Pons (tissue), 1 donor: ENCODE measurements around the gene ITK.

ENCODE experiments used
- DNase-seq: peaks from one replicate; pipeline ENCODE4 v3.0.0-alpha.2; 2016; ENCODE audit warnings: low spot score

ITK gene

DNA sequence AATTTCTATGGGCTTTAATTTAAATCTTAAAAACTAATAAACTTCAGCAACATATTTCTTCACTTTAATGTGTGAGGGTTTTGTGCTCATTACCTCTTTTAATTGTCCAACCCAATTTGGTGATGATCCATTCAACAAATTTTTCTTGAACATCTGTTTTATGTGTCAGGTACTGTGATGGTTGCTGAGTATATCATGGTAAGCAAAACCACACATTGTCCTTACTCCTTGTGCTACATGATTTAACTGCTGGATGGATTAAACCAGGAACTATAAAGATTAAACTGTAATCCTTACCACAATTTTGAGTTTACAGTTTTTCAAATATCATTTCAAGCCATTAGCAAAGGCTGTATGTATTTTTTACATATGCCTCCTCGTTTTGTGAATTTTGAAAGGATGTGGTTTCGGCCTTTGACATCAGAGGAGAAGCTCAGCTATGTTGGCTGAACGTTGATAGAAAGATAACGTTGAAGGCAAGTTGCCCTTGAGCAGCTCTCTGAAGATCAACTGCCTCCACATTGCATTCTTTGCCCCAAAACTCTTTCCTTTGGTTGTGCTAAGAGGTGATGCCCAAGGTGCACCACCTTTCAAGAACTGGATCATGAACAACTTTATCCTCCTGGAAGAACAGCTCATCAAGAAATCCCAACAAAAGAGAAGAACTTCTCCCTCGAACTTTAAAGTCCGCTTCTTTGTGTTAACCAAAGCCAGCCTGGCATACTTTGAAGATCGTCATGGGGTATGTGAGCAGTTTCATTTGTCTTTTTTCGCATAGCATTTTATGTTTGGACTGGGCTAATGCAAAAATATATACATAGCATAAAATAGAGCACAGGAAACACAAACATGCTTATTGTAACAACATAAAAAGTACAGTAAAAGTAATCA lies at the start of gene ITK:
ITK (plus strand) TSS at position 467 of the 891 bp plus-strand sequence; CDS start at position 605, 138 bp downstream.
- DNase-seq, result no peak

DNA sequence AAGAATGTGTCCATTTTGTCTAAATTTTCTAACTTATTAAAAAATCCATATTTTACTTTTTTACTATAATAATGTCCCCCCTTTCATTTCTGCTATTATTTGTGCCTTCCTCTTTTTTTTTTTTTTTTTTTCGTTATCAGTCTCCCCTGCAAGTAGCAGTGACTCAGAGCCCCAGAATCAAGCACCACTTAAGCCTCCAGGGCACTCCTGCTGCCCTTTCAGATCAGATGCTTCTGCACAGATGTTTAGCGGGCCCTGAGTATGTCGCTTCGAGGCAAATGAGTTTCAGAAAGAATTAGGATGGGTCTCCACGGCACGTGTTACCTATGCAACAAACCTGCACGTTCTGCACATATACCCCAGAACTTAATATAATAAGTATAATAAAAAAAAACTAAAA lies 49.7 kb upstream of the ITK start:
- no peak for DNase-seq

DNA sequence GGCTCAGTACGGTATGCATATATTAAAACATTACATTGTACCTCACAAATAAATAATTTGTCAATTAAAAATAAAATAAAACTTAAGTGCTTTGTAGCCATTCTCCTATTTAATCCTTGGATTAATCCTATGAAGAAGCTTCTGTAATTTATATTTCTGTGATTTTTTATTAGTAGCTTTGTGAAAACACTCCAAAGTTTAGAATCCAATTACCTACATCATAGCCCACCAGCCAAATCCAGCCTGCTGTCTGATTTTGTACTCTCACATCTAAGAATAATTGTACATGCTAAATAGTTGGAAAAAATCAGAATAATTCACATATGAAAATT lies 48.4 kb upstream of the ITK start:
- no peak for DNase-seq

DNA sequence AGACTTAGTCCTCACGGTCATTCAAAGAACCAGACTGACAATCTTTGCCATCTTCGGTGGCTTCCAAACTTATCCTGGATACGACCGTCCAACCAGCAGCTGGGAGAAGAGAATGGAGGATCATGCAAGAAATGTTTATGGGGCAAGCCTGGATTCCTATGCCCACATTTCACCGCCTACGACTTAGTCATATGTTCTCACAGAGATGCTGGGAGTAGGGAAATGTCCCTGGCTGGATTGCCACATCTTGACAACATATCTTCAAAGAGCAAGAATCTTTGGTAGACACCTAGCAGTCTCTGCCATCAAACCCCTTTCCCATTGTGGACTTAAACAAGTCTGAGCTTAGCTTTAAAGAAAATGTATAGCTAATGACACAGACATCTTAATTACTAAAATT lies 42.9 kb upstream of the ITK start:
- DNase-seq, result no peak

DNA sequence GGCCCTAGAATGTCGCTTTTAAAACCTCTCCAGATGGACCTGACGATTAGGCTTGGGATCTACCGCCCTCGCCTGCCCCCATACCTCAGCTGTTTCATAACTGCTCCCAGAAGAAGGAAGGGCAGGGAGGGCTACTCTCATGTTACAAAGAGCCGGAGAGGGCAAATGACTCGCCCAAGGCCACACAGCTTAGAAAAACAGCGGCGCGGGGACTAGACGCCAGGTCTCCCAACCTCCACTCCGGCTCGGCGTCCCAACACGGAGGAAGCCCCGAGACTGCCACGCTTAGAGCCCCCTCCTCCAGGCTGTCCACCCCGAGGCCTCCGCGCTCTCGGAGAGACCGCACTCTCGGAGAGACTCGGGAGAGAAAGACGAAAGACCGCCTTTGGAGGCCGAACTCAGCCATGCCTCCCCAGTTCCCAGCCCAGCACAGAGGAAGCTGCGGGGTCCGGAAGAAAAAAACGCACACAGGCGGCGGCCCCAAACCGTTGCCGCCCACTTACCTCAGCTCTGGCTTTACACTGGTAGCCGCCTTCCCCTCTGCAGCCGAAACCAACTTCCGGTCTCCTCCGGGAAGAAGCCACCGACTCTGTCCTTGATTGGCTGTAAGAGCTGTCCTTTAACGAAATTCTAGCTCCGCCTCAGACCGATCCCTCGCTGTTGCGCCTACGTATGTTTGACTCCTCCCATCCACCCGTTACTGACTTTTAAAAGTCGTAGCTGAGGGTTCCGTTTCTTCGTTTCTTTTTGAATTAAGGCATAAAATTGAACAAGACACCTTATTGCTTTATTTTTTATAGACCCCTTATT lies 38.1 kb upstream of the ITK start, which contains the start of gene MED7:
MED7 (minus strand) TSS at position 549 of the 810 bp plus-strand sequence. CDS start 3,434 bp downstream, outside the sequence.
- DNase-seq, result peak; percentile 100

GRCh38 chr5:157143127-157143971 lies 37.3 kb upstream of the ITK start:
- DNase-seq, result no peak

DNA sequence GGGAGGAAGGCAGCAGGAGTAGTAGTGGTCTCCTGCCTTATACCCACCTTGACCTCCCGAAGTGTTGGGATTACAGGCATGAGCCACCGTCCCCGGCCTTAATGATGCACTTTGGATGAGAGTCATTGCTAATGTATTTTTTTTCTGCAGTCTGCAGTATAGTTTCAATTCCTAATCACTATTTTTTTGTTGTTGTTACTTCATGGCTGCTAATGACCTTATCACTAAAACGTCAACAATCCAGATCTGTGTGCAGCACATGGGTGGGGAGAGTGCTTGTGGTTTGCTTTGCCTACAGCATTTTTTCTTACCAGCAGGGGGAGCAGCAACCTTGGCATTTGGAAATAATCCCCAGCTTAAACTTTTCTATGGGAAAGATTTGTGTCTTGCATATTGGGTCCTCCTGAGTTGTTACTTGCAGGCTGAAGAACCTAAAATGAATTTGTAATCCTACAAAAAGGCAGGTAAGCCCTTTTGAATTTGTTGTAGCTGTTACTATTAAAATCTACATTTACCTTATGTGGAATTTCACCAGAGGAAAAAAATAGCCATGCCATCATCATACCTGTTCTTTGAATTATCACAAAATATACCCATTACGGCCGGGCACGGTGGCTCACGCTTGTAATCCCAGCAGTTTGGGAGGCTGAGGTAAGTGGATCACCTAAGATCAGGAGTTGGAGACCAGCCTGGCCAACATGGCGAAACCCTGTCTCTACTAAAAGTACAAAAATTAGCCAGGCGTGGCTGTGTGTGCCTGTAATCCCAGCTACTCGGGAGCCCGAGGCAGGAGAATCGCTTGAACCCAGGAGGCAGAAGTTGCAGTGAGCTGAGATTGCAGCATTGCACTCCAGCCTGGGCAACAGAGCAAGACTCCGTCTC lies 31.7 kb upstream of the ITK start:
- peak; percentile 70 for DNase-seq

GRCh38 chr5:157150995-157151394 lies 29.6 kb upstream of the ITK start:
- DNase-seq, result no peak

DNA sequence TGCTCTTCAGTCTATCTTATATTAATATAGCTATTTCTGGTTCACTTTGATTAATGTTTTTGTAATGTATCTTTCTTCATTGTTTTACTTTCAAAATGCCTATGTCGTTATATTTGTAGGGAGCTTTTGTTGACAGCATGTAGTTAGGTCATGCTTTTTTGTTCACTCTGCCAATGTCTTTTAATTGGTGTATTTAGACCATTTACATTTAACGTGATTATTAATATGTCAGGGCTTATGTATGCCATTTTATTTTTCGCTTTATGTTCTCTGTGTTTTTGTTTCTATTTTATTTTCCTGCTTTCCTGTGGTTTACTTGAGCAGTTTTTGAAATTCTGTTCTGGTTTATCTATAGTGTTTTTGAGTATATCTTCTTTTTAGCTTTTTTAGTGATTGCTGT lies 25.3 kb upstream of the ITK start:
- no peak for DNase-seq

- DNase-seq, result no peak
These were observed 23.2 kb upstream of the ITK start for GRCh38 chr5:157157293-157157891.

- DNase-seq, result no peak
These were observed 21.4 kb upstream of the ITK start for GRCh38 chr5:157159209-157159751.

GRCh38 chr5:157160001-157160400 lies 20.6 kb upstream of the ITK start:
- no peak for DNase-seq

DNA sequence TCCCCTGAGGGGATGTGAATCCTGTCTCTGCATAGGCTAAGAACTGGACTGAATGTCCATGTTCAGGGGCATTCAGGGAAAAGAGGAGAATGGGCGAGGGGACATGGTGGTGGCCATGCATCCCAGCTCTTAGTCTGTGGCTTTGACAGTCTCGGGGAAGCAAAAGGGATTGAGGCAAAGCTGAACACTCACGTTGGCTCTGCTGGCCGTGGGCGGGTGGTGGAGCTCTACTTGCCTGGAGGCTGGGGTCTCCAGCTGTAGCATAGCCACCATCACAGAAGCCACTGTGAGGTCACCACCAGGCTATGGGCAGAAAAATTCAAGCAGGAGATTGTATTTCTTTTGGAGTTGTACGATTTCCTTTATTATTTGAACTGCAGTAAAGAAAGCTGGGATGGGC lies 18.6 kb upstream of the ITK start:
- no peak for DNase-seq

GRCh38 chr5:157162919-157163510 lies 17.6 kb upstream of the ITK start:
- no peak for DNase-seq

DNA sequence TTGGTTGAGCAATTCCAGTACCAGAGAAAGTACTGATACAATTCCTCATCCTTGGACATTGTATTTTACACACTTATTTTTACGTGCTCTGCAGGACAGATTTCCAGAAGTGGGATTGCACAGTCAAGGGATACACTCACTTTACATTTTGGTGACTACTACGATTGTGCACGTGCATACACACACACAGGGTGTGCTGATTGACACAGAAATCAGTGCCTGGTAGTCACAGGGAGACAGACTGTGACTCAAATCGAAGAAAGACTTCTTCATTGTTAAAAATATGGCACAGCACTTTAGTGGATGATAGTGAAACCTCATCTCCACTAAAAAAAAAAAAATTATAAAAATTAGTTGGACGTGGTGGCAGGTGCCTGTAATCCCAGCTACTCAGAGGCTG lies 16.1 kb upstream of the ITK start:
- no peak for DNase-seq

DNA sequence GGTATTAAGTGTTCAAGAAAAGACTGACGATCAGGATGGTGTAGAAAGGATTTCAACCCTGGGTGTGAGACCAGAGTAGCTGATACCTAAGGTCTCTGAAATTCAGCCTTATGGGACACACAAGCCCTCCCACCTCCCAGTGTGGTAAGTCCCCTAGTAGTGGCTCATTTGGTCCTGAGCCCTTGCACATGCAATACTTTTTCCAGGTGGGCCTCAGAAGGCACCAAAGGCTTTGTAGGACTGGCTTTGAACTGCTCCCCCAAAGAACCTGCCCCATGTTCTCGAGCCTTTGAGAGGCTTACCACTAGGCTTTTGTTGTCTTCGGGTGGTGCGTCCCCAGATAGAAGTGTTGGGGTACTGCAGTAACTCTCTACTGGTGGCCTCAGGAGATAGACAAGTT lies 15.4 kb upstream of the ITK start:
- DNase-seq, result no peak

DNA sequence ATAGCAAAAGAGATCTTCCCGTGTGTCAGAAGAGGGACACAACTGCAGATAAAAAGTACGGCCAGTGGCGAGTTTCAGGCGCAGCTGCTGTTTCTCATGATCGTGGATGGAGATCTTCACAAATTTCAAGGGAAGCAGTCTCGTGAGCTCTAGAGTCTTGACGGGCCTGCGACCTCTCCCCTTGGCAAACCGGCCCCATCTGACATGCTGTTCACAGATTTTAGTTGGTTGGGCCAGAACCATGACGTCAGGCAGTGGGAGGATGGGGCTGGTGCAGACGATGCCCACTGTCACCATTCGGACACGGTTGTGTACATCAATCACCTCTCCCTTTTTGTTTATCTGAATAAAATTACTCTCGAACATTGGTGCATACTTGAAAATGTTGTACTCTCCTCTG lies 15.0 kb upstream of the ITK start:
- no peak for DNase-seq

DNA sequence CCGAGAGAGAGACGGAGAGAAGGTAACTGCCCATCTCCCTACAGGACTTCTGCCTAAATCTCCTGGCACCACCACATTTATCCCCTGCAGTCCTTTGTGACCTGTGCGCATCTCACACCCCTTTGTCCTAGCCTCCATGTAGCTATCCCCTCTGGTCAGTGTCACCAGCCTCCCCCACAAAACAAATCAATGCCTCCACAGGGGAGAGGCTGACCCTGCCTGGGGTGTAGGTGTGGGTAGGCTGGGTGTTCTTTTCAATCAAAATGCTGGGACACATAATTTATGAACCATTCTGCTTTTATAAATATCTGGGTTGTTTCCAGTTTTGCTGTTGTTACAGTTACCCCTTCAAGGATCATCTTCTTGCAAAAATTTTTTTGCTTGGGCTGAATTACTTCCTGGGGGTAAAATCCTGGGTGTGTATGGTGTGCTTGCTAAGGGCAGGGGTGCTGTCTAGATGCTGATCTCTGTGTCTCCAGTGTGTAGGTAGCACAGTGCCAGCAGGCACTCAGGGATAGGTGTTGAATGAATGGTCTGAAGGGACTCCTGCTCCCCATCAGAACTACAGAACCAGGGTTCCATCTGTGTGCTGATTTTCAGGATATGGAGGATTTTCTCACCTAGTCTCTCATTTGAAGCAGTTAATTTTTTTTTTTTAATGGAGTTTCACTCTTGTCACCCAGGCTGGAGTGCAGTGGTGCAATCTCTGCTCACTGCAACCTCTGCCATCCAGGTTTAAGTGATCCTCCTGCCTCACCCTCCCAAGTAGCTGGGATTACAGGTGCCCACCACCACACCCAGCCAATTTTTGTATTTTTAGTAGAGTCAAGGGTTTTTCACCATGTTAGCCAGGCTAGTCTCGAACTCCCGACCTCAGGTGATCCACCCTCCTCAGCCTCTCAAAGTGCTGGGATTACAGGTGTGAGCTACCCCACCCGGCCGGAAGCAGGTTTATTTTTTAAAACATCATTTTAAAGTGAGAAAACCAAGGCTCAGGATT lies 14.1 kb upstream of the ITK start, which contains the start of gene GARIN3:
GARIN3 (minus strand) TSS at position 51 of the 1,000 bp plus-strand sequence. CDS start 96 bp downstream, outside the sequence.
- DNase-seq, result no peak

- DNase-seq, result no peak
These were observed 13.4 kb upstream of the ITK start for GRCh38 chr5:157167214-157167621.
